ENCODE results near the gene PRR4. TPM values are rescaled to one million over a fixed set of nuclear protein-coding genes. Genes with fewer than 3 reads are reported as not detected.

PRR4 gene
- 4.1 TPM for polyA plus RNA-seq (ENCODE audit: insufficient read length)

GRCh38 chr12:10849425-10849878 is at the start of gene PRR4:
Gene PRR4 (minus strand): TSS chr12:10849475. CDS start chr12:10849437, 38 bp downstream.
- no peak for DNase-seq (ENCODE audit: low read depth)

GRCh38 chr12:10896854-10897253 is 47.6 kb upstream of the PRR4 start:
- no peak for DNase-seq (ENCODE audit: low read depth)

- no peak for DNase-seq (ENCODE audit: low read depth)
Observed at GRCh38 chr12:10891937-10892336, 42.7 kb upstream of the PRR4 start.

- no peak for DNase-seq (ENCODE audit: low read depth)
Observed at GRCh38 chr12:10889226-10889625, 40.0 kb upstream of the PRR4 start.

- DNase-seq (ENCODE audit: low read depth): no peak
Observed at GRCh38 chr12:10884086-10884725, 34.9 kb upstream of the PRR4 start, which contains the start of gene PRH1. Gene PRH1 (minus strand): TSS chr12:10884255. CDS start chr12:10884217, 38 bp downstream.

- no peak for DNase-seq (ENCODE audit: low read depth)
Observed at GRCh38 chr12:10873378-10873777, 24.1 kb upstream of the PRR4 start.

GRCh38 chr12:10867381-10867780 is 18.1 kb upstream of the PRR4 start:
- no peak for DNase-seq (ENCODE audit: low read depth)

- DNase-seq (ENCODE audit: low read depth): no peak
Observed at GRCh38 chr12:10863512-10864218, 14.4 kb upstream of the PRR4 start.

GRCh38 chr12:10861366-10861765 is 12.1 kb upstream of the PRR4 start:
- no peak for DNase-seq (ENCODE audit: low read depth)

GRCh38 chr12:10855807-10856206 is 6.5 kb upstream of the PRR4 start:
- no peak for DNase-seq (ENCODE audit: low read depth)

- no peak for DNase-seq (ENCODE audit: low read depth)
Observed at GRCh38 chr12:10853776-10854175, 4.5 kb upstream of the PRR4 start.

- DNase-seq (ENCODE audit: low read depth): no peak
Observed at GRCh38 chr12:10851243-10851858, 2.1 kb upstream of the PRR4 start.

GRCh38 chr12:10847744-10848143 is 1.5 kb downstream of the PRR4 start:
- DNase-seq (ENCODE audit: low read depth): no peak

- DNase-seq (ENCODE audit: low read depth): no peak
Observed at GRCh38 chr12:10842862-10843261, 6.4 kb downstream of the PRR4 start.

GRCh38 chr12:10838461-10838860 is 10.8 kb downstream of the PRR4 start:
- DNase-seq (ENCODE audit: low read depth): no peak

- no peak for DNase-seq (ENCODE audit: low read depth)
Observed at GRCh38 chr12:10829994-10830393, 19.3 kb downstream of the PRR4 start.

- no peak for DNase-seq (ENCODE audit: low read depth)
Observed at GRCh38 chr12:10826258-10826657, 23.0 kb downstream of the PRR4 start, which contains the start of gene TAS2R10. Gene TAS2R10 (minus strand): TSS chr12:10826358. CDS start chr12:10826269, 89 bp downstream.

- no peak for DNase-seq (ENCODE audit: low read depth)
Observed at GRCh38 chr12:10824957-10825356, 24.3 kb downstream of the PRR4 start.

- no peak for DNase-seq (ENCODE audit: low read depth)
Observed at GRCh38 chr12:10811883-10812536, 37.3 kb downstream of the PRR4 start.

- no peak for DNase-seq (ENCODE audit: low read depth)
Observed at GRCh38 chr12:10810068-10810467, 39.2 kb downstream of the PRR4 start, which contains the start of gene TAS2R9. Gene TAS2R9 (minus strand): TSS chr12:10810168. CDS start chr12:10810075, 93 bp downstream.

GRCh38 chr12:10807186-10807585 is 42.1 kb downstream of the PRR4 start, which contains the start of gene TAS2R8:
Gene TAS2R8 (minus strand): TSS chr12:10807286. CDS start chr12:10806980, 306 bp downstream.
- DNase-seq (ENCODE audit: low read depth): no peak

GRCh38 chr12:10802587-10802986 is 46.7 kb downstream of the PRR4 start, which contains the start of gene TAS2R7:
Gene TAS2R7 (minus strand): TSS chr12:10802627. CDS start chr12:10802570, 57 bp downstream.
- DNase-seq (ENCODE audit: low read depth): no peak
